Measurements from ENCODE around the gene TMEM19.

DNA sequence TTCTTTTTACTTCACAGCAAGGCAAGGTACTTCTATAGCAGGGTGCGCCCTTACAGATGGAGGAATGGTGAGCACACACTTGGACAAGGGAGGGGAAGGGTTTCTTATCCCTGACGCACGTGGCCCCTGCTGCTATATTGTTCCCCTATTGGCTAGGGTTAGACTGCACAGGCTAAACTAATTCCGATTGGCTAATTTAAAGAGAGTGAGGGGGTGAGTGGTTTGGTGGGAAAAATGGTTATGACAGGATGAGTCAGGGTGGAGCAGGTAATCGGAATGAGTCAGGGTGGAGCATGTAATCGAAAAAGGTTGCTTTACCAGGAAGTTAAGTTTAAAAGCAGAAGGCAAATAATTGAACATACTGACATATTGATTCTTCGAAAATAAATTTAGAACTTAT, 45.1 kb downstream of the TMEM19 start:
- TF ChIP-seq, protein P1, sequence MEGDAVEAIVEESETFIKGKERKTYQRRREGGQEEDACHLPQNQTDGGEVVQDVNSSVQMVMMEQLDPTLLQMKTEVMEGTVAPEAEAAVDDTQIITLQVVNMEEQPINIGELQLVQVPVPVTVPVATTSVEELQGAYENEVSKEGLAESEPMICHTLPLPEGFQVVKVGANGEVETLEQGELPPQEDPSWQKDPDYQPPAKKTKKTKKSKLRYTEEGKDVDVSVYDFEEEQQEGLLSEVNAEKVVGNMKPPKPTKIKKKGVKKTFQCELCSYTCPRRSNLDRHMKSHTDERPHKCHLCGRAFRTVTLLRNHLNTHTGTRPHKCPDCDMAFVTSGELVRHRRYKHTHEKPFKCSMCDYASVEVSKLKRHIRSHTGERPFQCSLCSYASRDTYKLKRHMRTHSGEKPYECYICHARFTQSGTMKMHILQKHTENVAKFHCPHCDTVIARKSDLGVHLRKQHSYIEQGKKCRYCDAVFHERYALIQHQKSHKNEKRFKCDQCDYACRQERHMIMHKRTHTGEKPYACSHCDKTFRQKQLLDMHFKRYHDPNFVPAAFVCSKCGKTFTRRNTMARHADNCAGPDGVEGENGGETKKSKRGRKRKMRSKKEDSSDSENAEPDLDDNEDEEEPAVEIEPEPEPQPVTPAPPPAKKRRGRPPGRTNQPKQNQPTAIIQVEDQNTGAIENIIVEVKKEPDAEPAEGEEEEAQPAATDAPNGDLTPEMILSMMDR (IDR thresholded peaks at IDR 0.05; ENCODE audit: low read depth, low read length, poor library complexity, severe bottlenecking) = no peak
- no peak for TF ChIP-seq EZH2phosphoT487 (IDR thresholded peaks at IDR 0.05; ENCODE audit: borderline replicate concordance, low read length)
